Measurements from ENCODE around the gene KCNJ16. TPM values are rescaled to one million over a fixed set of nuclear protein-coding genes. Genes with fewer than 3 reads are reported as not detected.

The KCNJ16 gene
- total RNA-seq, 4 donors from 2014 or later = 0.44 TPM; not detected in 3

DNA sequence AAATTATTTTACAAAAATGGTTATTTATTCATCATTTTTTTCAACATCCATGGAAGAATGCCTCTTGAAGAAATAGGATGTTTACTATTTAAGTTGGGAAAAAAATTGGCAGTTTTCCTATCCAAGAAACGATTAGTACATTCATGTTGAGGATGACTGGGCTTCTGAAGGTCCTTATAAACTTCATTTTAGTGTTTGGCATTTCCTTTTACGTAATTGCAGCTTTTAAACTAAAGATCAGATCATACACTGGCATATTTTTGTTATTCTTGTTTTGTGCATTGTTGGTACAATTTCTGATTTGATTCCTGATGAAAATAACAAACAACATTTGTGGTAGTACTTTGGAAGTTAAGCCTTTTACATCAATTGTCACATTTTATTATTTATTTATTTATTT lies 11.5 kb downstream of the KCNJ16 start:
- TF ChIP-seq, protein P1, sequence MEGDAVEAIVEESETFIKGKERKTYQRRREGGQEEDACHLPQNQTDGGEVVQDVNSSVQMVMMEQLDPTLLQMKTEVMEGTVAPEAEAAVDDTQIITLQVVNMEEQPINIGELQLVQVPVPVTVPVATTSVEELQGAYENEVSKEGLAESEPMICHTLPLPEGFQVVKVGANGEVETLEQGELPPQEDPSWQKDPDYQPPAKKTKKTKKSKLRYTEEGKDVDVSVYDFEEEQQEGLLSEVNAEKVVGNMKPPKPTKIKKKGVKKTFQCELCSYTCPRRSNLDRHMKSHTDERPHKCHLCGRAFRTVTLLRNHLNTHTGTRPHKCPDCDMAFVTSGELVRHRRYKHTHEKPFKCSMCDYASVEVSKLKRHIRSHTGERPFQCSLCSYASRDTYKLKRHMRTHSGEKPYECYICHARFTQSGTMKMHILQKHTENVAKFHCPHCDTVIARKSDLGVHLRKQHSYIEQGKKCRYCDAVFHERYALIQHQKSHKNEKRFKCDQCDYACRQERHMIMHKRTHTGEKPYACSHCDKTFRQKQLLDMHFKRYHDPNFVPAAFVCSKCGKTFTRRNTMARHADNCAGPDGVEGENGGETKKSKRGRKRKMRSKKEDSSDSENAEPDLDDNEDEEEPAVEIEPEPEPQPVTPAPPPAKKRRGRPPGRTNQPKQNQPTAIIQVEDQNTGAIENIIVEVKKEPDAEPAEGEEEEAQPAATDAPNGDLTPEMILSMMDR (IDR thresholded peaks at IDR 0.05) = no peak
- TF ChIP-seq POLR2A (IDR thresholded peaks at IDR 0.05) = no peak
- no peaks in the 10 kb centered on the region for H3K27me3 ChIP-seq
- no peak for DNase-seq
- no peaks in the 10 kb centered on the region for H3K4me1 ChIP-seq
- H3K27ac ChIP-seq = no peak overlapping the region
- no peaks in the 10 kb centered on the region for H3K36me3 ChIP-seq
- intact Hi-C loops (cut with DNase I) = no loop called here
- H3K4me3 ChIP-seq = no peak overlapping the region
- no peaks in the 10 kb centered on the region for H3K9me3 ChIP-seq
- 48 to 54% methylated on average over 2 of the region's 2 CpGs for WGBS, 2 donors

DNA sequence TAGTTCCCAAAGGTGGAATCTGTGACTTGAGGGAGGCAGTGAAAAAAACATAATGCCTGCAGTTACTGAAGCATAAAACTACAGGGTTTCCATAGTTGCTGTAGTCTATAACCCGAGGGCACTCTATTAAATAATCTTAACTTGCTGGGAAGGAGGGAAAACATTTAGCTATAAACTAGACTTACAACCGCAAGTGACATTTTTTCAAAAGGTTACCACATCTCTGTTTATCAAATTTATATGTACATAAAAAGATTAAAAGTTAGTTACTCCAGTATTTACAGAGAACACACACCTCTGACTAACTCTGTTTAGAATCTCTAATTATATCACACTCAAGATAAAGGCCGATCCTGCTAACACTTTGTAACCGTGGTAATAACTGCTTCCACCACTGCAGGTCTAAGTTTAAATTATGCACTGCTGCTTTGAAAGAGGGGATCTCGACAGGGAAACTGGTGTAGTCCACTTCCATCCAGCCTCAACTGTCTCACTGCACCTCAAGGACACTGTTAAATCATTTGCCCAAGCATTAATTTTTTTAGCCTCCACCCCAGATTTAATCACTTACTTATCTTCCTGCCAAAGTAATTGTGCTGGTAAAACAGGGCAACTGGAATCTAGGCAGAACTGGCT lies 14.6 kb downstream of the KCNJ16 start:
- intact Hi-C loops (cut with DNase I) = no loop called here
- H3K36me3 ChIP-seq = no peaks in the 10 kb centered on the region
- no peaks in the 10 kb centered on the region for H3K9me3 ChIP-seq
- DNase-seq = no peak
- 31 to 44% methylated on average over 5 of the region's 5 CpGs for WGBS, 2 donors
- no peaks in the 10 kb centered on the region for H3K4me1 ChIP-seq
- no peaks in the 10 kb centered on the region for H3K27me3 ChIP-seq
- no peak overlapping the region for H3K27ac ChIP-seq
- H3K4me3 ChIP-seq = no peak overlapping the region
- no peak for TF ChIP-seq POLR2A (IDR thresholded peaks at IDR 0.05)
- TF ChIP-seq, protein P1 (IDR thresholded peaks at IDR 0.05) = no peak

- WGBS, 2 donors = 70 to 81% methylated on average over 2 of the region's 2 CpGs
- Histone ChIP-seq H3K36me3 (no peaks in the 10 kb centered on the region), H3K27ac (no peak overlapping the region), H3K9me3 (no peaks in the 10 kb centered on the region), H3K4me1 (no peaks in the 10 kb centered on the region), H3K27me3 (no peaks in the 10 kb centered on the region), H3K4me3 (no peak overlapping the region)
- no peak for TF ChIP-seq POLR2A (IDR thresholded peaks at IDR 0.05)
- TF ChIP-seq, protein P1 (IDR thresholded peaks at IDR 0.05) = no peak
- intact Hi-C loops (cut with DNase I) = no loop called here
- DNase-seq = no peak
Observed at GRCh38 chr17:70091005-70091568, 16.1 kb downstream of the KCNJ16 start.

- DNase-seq = no peak
- peaks cover 0 to 3% (median 0%) of the 10 kb centered on the region in 3 donors for H3K4me1 ChIP-seq
- no peaks in the 10 kb centered on the region for H3K9me3 ChIP-seq
- H3K27ac ChIP-seq = no peak overlapping the region
- H3K4me3 ChIP-seq = no peak overlapping the region
- TF ChIP-seq POLR2A (IDR thresholded peaks at IDR 0.05) = no peak
- TF ChIP-seq, protein P1 (IDR thresholded peaks at IDR 0.05) = no peak
- WGBS, 2 donors = 0 to 16% methylated on average over 1 of the region's 1 CpG
- intact Hi-C loops (cut with DNase I) = no loop called here
- no peaks in the 10 kb centered on the region for H3K27me3 ChIP-seq
- no peaks in the 10 kb centered on the region for H3K36me3 ChIP-seq
Observed at GRCh38 chr17:70091696-70092095, 16.7 kb downstream of the KCNJ16 start.

- TF ChIP-seq POLR2A (IDR thresholded peaks at IDR 0.05) = no peak
- TF ChIP-seq, protein P1 (IDR thresholded peaks at IDR 0.05) = no peak
- 87 to 94% methylated on average over 3 of the region's 3 CpGs for WGBS, 2 donors
- H3K27ac ChIP-seq = no peak overlapping the region
- intact Hi-C loops (cut with DNase I) = no loop called here
- no peaks in the 10 kb centered on the region for H3K9me3 ChIP-seq
- no peak overlapping the region for H3K4me3 ChIP-seq
- no peak for DNase-seq
- H3K27me3 ChIP-seq = no peaks in the 10 kb centered on the region
- no peaks in the 10 kb centered on the region for H3K36me3 ChIP-seq
- peaks cover 0 to 18% (median 0%) of the 10 kb centered on the region in 3 donors for H3K4me1 ChIP-seq
Observed at GRCh38 chr17:70093163-70093562, 18.1 kb downstream of the KCNJ16 start.

Measured in esophagus squamous epithelium (tissue), 5 donors.